NT2/D1 (cell line): ENCODE results near the gene GREM1.

Source experiments
- SUZ12 ChIP-seq: IDR thresholded peaks from 2 replicates; pipeline ENCODE4 v1.6.1; 2011; ENCODE audit not compliant: insufficient read length, insufficient read depth; ENCODE audit errors: extremely low read depth
- YY1 ChIP-seq: IDR thresholded peaks from 2 replicates; pipeline ENCODE4 v1.6.1; 2011; ENCODE audit not compliant: insufficient read length, insufficient read depth
- ZNF274 ChIP-seq: IDR thresholded peaks from 2 replicates; pipeline ENCODE4 v1.6.1; 2011; ENCODE audit warnings: mild to moderate bottlenecking, low read depth, low read length

- TF ChIP-seq YY1 (no peak), SUZ12 (no peak), ZNF274 (no peak)
These were observed 2.5 kb upstream of the GREM1 start for GRCh38 chr15:32715276-32715675.
